GM03348 (cell line): ENCODE data around the gene STPG2.
"Not testable (repeated sequence)": the region's sequence is repeated elsewhere in the genome, so short reads cannot be mapped to it uniquely, and the experiment has no call there.

ENCODE experiments used
- DNase-seq: peaks from one replicate; pipeline ENCODE4 v3.0.0; 2012; ENCODE audit warnings: low spot score

The STPG2 gene

GRCh38 chr4:97942951-97943350, 200.3 kb downstream of the STPG2 start:
- no peak for DNase-seq

DNA sequence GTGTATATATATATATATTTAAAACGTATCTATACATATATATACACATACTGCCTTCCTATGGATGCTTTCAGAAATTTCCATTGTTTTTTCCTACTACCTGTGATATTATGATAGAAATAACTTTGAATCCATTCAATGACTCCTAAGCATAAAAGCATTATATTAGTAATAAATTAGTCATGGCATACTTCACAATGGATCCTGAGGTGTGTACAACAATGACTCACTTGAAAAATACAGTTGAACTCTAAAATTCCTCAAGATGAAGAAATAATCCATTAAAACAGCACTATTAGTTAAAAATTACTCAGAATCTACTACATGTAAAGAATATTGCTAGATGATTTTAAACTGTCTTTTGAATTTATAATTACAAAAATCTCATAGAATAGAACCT, 201.1 kb downstream of the STPG2 start:
- no peak for DNase-seq

- DNase-seq: no peak
Observed at GRCh38 chr4:97938141-97938540, 205.1 kb downstream of the STPG2 start.

- no peak for DNase-seq
Observed at GRCh38 chr4:97924341-97924958, 218.8 kb downstream of the STPG2 start.

GRCh38 chr4:97923096-97923495, 220.2 kb downstream of the STPG2 start:
- no peak for DNase-seq

GRCh38 chr4:97917115-97917514, 226.2 kb downstream of the STPG2 start:
- DNase-seq: no peak

DNA sequence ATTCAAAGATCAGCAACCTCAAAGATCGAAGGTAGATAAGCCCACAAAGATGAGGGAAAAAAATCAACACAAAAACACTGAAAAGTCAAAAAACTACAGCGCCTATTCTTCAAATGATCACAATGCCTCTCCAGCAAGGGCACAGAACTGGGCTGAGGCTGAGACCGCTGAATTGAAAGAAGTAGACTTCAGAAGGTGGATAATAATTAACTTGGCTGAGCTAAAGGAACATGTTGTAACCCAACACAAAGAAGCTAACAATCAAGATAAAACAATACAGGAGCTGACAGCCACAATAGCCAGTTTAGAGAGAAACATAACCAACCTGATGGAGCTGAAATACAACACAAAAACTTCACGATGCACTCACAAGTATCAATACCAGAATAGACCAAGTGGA, 231.1 kb downstream of the STPG2 start:
- DNase-seq: no peak

DNA sequence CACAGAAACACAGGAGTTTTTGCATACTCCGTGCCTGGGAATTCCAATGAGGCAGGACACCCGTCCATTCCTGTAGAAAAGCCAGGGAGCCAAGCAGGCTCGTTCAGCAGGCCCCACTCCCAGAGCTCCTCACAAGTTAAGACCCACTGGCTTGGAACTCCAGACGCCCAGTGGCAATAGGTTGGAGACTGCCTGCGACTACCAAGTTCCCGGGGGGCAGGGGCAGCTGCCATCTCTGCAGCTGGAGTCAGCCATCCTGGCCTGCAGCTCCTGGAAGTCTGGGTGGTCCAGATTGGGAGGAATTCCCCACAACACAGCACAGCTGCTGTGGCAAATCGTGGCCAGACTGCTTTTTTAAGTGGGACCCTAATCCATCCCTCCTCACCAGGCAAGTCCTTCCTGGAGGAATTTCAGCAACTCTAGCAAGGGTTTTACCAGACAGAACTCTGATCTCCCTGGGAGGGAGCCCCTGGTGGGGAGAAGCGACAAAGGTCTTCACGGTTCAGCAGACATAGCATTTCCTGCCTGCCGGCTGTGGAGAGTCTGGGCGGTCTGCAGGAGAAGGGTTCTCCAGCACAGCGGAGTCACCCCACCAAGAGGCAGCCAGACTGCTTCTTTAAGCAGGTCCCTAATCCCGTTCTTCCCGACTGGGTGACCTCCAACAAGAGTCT, 231.9 kb downstream of the STPG2 start:
- DNase-seq: no peak

DNA sequence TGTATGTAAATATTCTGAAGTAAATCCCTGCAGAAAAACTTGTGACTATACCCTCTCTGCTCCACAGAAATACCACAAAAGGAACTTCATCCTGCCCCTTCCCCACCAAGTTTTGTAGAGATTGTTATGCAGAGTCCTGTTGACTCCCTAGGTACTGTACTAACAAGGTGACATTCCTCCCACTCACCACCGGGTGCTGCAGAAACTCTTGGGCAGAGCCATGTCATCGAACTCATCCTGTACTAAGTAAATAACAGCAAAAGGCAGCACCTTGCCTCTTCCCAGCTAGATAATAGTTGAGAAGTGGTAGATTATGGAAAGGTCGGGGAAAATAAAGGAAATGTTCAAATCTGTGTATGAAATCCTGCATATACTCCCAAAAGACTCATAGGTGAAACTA, 233.3 kb downstream of the STPG2 start:
- no peak for DNase-seq

DNA sequence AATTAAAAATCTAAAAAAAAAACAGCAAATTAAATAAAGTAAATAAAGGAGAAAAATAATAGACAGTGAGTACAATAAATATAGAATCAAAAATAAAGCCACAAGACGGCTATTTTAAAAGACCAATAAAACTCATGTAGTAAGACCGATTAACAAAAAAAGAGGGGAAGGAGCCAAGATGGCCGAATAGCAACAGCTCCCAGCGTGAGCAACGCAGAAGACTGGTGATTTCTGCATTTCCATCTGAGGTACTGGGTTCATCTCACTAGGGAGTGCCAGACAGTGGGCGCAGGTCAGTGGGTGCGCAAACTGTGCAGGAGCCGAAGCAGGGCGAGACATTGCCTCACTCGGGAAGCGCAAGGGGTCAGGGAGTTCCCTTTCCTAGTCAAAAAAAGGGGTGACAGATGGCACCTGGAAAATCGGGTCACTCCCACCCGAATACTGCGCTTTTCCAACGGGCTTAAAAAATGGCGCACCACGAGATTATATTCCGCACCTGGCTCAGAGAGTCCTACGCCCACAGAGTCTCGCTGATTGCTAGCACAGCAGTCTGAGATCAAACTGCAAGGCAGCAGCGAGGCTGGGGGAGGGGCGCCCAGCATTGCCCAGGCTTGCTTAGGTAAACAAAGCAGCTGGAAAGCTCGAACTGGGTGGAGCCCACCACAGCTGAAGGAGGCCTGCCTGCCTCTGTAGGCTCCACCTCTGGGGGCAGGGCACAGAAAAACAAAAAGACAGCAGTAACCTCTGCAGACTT, 239.7 kb downstream of the STPG2 start:
- not testable (repeated sequence) for DNase-seq

GRCh38 chr4:97900229-97900628, 243.0 kb downstream of the STPG2 start:
- DNase-seq: no peak

DNA sequence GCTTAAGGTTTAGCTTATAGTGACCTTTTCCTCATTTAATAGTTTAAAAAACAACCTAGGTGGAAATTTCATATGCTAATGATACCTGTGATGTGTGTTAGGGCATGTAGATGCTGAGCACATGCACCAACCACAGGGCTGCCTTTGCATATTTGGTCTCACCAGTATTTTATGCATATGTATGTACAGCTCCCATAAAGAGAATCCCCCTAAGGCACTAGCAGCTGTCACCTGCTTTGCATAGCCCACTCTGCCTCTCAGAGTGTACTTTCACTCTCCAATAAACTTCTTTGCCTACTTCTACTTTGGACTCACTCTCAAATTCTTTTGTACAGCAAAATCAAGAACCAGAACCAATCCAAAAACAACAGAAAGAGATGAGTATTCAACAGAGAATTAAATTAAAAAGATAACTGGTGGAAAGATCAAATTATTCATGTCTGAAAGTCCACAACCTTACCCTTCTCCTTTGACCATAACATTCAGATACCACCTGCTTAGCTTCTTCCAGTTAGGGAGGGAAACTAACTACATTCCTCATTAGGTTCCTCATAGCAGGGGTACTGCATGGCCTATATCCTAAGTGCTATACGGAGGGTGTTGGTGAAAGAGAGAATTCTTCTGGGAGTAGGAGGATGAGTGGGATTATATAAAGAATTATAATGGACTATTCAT, 250.5 kb downstream of the STPG2 start:
- DNase-seq: no peak

DNA sequence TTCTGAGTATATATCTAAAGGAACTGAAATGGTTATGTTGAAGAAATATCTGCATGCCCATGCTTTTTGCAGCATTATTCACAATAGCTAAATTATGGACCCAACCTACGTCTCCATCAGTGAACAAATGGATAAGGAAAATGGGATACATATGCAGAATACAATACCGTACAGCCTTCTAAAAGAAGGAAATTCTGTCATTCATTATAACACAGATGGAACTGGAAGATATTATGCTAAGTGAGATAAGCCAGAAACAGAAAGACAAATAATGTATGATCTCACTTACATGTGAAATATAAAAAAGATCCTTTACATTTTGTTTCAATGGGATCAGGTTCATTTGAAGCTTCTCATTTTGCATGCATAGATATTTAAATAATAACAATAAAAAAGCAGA, 263.3 kb downstream of the STPG2 start:
- DNase-seq: no peak

DNA sequence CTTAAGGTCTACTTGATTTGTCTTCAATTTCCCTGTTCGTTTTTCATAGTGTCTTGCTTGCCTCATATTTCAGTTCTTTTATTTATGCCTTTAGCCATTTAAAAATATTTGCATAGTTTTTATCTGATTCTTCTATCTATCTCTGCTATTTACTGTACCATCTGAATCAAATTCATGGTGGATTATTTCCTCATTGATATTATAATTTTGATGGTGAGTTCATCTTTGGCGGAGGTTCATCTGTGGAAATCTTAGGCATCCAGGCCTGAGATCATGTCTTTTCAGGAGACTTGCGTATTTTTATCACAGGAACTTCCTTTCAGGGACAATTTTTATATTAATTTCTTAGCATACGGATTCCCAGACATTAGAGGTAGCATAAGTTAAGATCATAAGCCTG, 275.2 kb downstream of the STPG2 start:
- no peak for DNase-seq

DNA sequence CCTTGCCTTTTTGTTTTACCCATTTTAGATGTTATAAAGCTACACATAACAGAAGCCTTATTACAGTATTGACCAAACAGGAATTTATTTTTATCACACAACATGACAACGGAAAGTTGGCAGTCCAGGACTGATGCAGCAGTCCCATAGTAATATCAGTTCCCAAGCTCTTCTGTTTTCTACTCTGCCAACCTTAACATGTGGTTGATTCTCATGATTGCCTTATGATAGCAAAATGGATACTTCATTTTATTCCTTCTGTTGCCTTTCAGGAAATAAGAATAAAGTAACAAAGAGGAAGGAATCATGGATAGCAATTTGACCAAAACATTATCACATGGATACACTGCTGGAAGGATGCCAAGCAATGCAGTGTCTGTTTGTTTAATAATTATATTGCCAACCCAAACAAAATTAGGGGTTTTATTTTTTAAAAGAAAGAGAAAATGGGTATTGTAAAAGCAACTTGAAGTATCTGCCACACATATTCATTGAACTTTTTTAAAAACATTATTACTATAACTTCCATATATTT, 275.7 kb downstream of the STPG2 start:
- DNase-seq: no peak

DNA sequence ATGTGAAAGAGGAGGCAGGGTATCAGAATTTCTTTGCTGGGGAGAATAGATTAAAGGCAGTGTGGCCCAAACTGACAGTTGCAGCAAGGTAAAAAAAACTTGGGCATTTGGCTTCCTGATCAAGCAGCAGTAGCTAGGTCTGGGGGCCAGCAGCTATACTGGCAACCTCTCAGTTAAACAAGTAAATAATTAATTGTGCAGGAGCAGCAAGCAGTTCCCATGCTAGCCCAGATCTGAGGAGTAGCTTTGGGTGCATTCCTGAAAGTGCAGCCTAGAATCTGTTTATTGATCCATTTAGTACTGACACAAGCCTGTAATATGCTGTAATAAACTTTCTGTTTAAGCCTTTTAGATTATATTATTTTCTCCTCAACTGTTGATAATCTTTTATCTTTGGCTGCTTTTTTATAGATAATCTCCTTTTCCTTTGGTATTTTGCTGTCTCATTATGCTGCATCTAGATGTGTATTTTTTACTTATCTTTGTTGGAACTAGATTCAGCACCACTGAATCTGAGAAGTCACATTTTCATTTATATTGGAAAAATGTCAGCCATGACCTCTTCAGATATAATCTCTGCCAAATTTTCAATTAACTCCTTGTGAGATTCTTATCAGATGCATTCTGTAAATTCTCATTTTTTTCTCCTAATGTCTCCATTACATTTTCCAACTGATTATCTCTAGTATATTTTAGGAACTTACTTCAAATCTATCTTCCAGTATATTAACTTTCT, 276.3 kb downstream of the STPG2 start:
- no peak for DNase-seq

- DNase-seq: no peak
Observed at GRCh38 chr4:97851115-97851514, 292.2 kb downstream of the STPG2 start.

GRCh38 chr4:97845758-97846157, 297.5 kb downstream of the STPG2 start:
- no peak for DNase-seq

DNA sequence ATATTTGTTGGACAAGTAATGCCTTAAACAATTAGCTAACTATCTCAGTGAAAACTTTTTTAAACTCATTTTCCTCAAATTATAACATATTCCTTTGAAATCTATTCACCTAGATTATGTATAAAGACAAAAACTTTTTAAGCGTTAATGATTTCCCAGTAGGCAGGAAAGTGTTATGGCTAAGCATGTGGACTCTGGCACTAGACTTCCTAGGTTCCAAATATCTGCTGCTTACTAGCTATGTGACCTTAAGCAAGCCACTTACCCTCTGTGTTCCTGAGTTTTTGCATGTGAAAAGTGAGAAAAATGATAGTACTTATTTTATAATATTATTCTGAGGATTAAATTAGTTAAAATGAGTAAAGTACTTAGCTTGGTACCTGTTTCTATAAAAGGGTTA, 301.8 kb downstream of the STPG2 start:
- no peak for DNase-seq

DNA sequence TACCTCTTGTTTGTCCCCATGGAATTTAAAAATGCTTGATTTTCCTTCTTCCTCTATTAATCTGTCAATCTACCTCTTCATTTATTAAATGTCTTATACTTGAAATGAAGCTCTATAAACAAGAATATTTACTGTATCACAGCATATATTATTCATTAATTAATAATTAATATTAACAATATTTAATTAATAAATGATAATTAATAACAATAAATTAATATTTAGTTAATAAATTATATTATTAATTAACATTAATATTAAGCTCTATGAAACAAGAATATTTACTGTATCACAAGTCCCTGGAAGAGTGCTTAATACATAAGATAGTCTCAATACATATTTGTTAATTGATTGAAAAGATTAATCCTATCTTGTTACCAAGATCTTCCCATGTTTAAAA, 306.6 kb downstream of the STPG2 start:
- DNase-seq: no peak

GRCh38 chr4:97828646-97829045, 314.6 kb downstream of the STPG2 start:
- no peak for DNase-seq

DNA sequence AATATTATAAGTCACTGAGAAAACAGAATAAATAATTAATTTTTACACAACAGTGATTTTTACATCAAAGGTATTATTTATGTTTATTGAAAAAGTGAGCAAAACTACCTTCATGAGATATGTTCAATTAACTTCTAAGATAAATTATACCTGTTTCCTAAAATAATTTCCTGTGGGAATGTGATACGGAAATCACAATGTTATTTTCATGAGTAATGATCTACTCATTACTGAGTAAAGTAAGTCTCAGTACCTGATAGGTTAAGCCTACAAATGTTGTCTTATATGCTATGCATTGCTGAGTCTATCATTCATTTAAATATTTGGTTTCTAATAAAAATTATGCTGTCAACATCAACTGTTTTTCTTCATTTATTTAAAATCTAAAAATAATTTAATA, 324.0 kb downstream of the STPG2 start:
- DNase-seq: no peak
